ENCODE measurements around the gene DUSP2.

DNA sequence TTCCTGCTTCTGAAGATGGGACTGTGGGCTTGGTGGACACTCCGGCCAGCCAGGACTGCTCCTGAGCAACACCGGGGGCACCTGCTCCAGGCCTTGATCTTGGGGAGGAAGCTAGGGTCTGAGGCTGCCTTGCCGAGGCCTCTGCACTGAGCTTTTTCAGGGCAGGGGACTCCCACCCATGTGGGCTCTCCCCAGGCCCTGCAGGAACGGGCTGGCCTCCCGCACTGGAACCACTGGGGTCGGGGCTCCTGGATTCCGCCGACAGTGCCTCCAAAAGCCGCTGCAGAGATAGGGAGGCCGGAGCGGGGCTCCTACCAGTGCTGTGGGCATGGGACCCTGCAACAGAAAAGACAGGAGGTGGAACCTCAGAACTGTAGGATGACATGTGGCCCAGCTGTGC, 21.3 kb downstream of the DUSP2 start:
- TF ChIP-seq POLR2A (IDR thresholded peaks at IDR 0.05; ENCODE audit: low read length) (no peak), GATA1 (IDR thresholded peaks at IDR 0.05; ENCODE audit: low read depth, low read length) (no peak)
